Type B pancreatic cell (in vitro differentiated cells): Measurements from ENCODE around the gene NTPCR. TPM values are rescaled to one million over a fixed set of nuclear protein-coding genes. Genes with fewer than 3 reads are reported as not detected.
A peak's percentile ranks its signal among the peaks of the same experiment; 100 is the strongest.

ENCODE experiments used
- DNase-seq: peaks from one replicate; pipeline ENCODE4 v3.0.0; 2021; ENCODE audit warnings: mixed read lengths; ENCODE audit not compliant: unreplicated experiment; ENCODE audit errors: extremely low spot score
- H3K27ac Mint-ChIP-seq: 2 replicates; pipeline ENCODE4 v1.8.0; 2021; ENCODE audit warnings: mild to moderate bottlenecking, mixed read lengths
- H3K27me3 Mint-ChIP-seq: 2 replicates; pipeline ENCODE4 v1.8.0; 2021; ENCODE audit warnings: mixed read lengths
- H3K36me3 Mint-ChIP-seq: 2 replicates; pipeline ENCODE4 v1.8.0; 2021; ENCODE audit warnings: mixed read lengths
- H3K4me1 Mint-ChIP-seq: one replicate; pipeline ENCODE4 v1.8.0; 2021; ENCODE audit warnings: mixed read lengths; ENCODE audit not compliant: unreplicated experiment
- H3K4me3 Mint-ChIP-seq: 2 replicates; pipeline ENCODE4 v1.8.0; 2021; ENCODE audit warnings: mild to moderate bottlenecking, mixed read lengths
- H3K9me3 Mint-ChIP-seq: 2 replicates; pipeline ENCODE4 v1.8.0; 2021; ENCODE audit warnings: mixed read lengths
- long read RNA-seq: library from polyadenylated mRNA; unstranded; transcript quantifications from one replicate; pipeline ENCODE4 v2.0.0, GENCODE V29; 2020
- total RNA-seq: library from RNA; stranded (reverse); gene quantifications from 2 replicates; pipeline ENCODE4 v1.2.1, GENCODE V29; 2021; ENCODE audit warnings: low replicate concordance
- TF ChIP-seq, protein P1 (sequence below): fragments of 200-600 bp; sonication (generic); conservative IDR thresholded peaks from 2 replicates; pipeline ENCODE4 v1.5.0; 2021; ENCODE audit warnings: antibody characterized with exemption, mild to moderate bottlenecking

NTPCR gene
- total RNA-seq = 49.6 and 57.1 TPM in 2 replicates
- long read RNA-seq, full-length matches to known transcripts = 26 of 34 reads
- long read RNA-seq, partial matches to known transcripts = 0 of 34 reads
- long read RNA-seq, other reads (novel, unspliced or antisense) = 8 of 34 reads

- Mint-ChIP-seq H3K27ac (peak within 1 kb of the TSS; percentile 94), H3K9me3 (peaks cover 4% of the 10 kb centered on the region), H3K4me1 (peaks cover 33% of the 10 kb centered on the region), H3K36me3 (peaks cover 6% of the 10 kb centered on the region), H3K27me3 (no peaks in the 10 kb centered on the region), H3K4me3 (peak within 1 kb of the TSS; percentile 98)
- DNase-seq = peak; percentile 99
- TF ChIP-seq, protein P1, sequence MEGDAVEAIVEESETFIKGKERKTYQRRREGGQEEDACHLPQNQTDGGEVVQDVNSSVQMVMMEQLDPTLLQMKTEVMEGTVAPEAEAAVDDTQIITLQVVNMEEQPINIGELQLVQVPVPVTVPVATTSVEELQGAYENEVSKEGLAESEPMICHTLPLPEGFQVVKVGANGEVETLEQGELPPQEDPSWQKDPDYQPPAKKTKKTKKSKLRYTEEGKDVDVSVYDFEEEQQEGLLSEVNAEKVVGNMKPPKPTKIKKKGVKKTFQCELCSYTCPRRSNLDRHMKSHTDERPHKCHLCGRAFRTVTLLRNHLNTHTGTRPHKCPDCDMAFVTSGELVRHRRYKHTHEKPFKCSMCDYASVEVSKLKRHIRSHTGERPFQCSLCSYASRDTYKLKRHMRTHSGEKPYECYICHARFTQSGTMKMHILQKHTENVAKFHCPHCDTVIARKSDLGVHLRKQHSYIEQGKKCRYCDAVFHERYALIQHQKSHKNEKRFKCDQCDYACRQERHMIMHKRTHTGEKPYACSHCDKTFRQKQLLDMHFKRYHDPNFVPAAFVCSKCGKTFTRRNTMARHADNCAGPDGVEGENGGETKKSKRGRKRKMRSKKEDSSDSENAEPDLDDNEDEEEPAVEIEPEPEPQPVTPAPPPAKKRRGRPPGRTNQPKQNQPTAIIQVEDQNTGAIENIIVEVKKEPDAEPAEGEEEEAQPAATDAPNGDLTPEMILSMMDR = peak; percentile 15
Observed at GRCh38 chr1:232950197-232951176, at the start of gene NTPCR. Gene NTPCR (plus strand): TSS chr1:232950611. CDS start chr1:232950711, 100 bp downstream.

DNA sequence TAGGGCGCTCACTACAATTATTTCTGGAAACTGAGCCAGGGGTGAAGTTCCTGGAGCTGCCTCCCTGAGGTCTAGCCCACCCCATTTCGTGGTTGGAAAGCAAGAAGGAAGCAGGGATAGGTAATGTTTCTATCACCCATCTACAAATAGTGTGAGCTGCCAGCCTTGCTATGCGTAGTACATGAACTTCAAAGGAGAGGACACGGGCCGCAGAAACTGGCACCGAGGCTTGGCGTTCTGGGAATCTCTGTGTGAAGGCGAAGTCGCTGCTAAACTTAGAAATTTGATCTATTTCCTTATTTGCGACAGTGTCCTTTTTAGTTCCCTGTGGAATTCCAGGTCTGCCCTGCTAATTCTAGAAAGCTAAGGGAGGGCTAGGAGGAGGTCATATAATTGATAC lies 49.6 kb upstream of the NTPCR start:
- H3K4me1 Mint-ChIP-seq = peaks cover 23% of the 10 kb centered on the region
- H3K9me3 Mint-ChIP-seq = no peaks in the 10 kb centered on the region
- H3K27me3 Mint-ChIP-seq = peaks cover 3% of the 10 kb centered on the region
- TF ChIP-seq, protein P1 = no peak
- DNase-seq = no peak
- H3K27ac Mint-ChIP-seq = peak overlapping the region; percentile 59
- no peak overlapping the region for H3K4me3 Mint-ChIP-seq
- H3K36me3 Mint-ChIP-seq = no peaks in the 10 kb centered on the region

DNA sequence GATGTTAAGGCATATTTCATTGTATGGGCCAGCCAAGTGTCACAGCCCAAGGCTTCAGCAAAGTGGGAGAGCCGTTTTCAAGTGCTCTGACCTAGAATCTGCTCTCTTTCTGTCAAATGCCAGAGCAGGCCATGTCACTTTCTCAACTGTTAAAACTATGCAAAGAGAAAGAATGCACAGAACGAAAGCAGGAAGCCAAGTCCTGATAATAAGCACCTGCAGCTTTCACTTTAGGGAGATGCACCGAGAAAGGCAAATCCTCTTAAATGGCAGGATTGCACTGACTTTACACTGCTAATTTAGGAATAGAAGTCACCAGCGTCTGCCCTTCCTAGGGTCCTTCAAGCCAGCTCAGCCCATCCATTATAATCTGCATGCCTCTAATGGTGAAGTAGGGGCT lies 49.2 kb upstream of the NTPCR start:
- peaks cover 3% of the 10 kb centered on the region for H3K27me3 Mint-ChIP-seq
- no peaks in the 10 kb centered on the region for H3K36me3 Mint-ChIP-seq
- no peak for DNase-seq
- no peak overlapping the region for H3K4me3 Mint-ChIP-seq
- H3K9me3 Mint-ChIP-seq = no peaks in the 10 kb centered on the region
- TF ChIP-seq, protein P1 = no peak
- H3K4me1 Mint-ChIP-seq = peaks cover 23% of the 10 kb centered on the region
- peak overlapping the region; percentile 59 for H3K27ac Mint-ChIP-seq

DNA sequence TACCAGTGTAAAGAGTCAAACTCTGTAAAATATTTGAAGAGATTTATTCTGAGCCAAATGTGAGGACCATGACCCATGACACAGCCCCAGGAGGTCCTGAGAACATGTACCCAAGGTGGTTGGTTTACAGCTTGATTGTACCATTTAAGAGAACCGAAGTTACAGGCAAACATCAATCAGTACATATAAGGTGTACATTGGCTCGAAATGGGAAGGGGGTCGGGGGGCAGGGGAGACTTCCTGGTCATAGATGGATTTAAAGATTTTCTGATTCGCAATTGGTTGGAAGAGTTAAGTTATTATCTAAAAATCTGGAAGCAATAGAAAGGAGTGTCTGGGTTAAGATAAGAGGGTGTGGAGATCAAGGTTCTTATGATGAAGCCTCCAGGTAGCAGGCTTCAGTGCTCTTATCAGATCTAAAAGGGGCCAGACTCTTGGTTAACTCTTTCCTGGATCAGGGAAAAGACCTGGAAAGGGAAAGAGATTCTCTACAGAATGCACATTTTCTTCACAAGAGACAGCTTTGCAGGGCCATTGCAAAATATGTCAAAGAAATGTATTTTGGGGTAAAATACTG lies 47.5 kb upstream of the NTPCR start:
- no peaks in the 10 kb centered on the region for H3K36me3 Mint-ChIP-seq
- peaks cover 6% of the 10 kb centered on the region for H3K27me3 Mint-ChIP-seq
- TF ChIP-seq, protein P1 = no peak
- H3K4me1 Mint-ChIP-seq = peaks cover 23% of the 10 kb centered on the region
- DNase-seq = no peak
- no peak overlapping the region for H3K4me3 Mint-ChIP-seq
- no peaks in the 10 kb centered on the region for H3K9me3 Mint-ChIP-seq
- no peak overlapping the region for H3K27ac Mint-ChIP-seq

DNA sequence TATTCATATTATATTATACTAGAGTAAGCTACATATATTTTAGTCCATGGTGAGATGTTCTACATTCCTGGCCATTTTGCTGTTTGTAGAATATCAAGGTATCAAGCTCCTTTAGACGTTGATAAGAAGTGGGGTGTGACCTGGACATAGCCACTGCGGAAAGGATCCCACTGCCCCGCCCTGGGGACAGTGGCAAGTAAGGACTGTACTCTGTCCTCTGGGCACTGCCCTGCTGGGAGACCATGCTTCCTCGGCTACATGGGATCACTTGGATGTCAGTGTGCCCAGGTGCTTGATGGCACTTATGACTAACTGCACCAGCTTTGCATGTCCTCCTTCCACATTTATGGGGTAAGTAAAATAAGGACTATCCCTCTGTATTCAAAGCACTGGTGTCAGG lies 46.3 kb upstream of the NTPCR start:
- Mint-ChIP-seq H3K4me3 (no peak overlapping the region), H3K36me3 (no peaks in the 10 kb centered on the region), H3K4me1 (peaks cover 23% of the 10 kb centered on the region), H3K9me3 (no peaks in the 10 kb centered on the region), H3K27me3 (peaks cover 9% of the 10 kb centered on the region), H3K27ac (no peak overlapping the region)
- DNase-seq = no peak
- TF ChIP-seq, protein P1 = no peak
